HG03354 (cell line): ENCODE data around the gene ATP8A2.

Source experiments
- ATAC-seq: cut with Tn5 transposase; IDR thresholded peaks from one replicate; pipeline ENCODE4 v1.9.1; 2021; ENCODE audit warnings: mild to moderate bottlenecking; ENCODE audit not compliant: unreplicated experiment, poor library complexity, severe bottlenecking

ATP8A2 gene

GRCh38 chr13:25707726-25708125 lies 336.0 kb downstream of the ATP8A2 start:
- ATAC-seq: no peak

GRCh38 chr13:25708268-25708667 lies 336.5 kb downstream of the ATP8A2 start:
- no peak for ATAC-seq

GRCh38 chr13:25709088-25709487 lies 337.3 kb downstream of the ATP8A2 start:
- no peak for ATAC-seq

- ATAC-seq: no peak
Measured at GRCh38 chr13:25715760-25716159, 344.0 kb downstream of the ATP8A2 start.

- no peak for ATAC-seq
Measured at GRCh38 chr13:25717666-25718197, 346.0 kb downstream of the ATP8A2 start.

GRCh38 chr13:25719666-25720065 lies 347.9 kb downstream of the ATP8A2 start:
- ATAC-seq: no peak

- ATAC-seq: no peak
Measured at GRCh38 chr13:25722893-25723292, 351.1 kb downstream of the ATP8A2 start.

GRCh38 chr13:25725104-25725503 lies 353.3 kb downstream of the ATP8A2 start:
- ATAC-seq: no peak

GRCh38 chr13:25727250-25727649 lies 355.5 kb downstream of the ATP8A2 start:
- ATAC-seq: no peak

- no peak for ATAC-seq
Measured at GRCh38 chr13:25727810-25728209, 356.0 kb downstream of the ATP8A2 start.

- ATAC-seq: no peak
Measured at GRCh38 chr13:25729201-25729600, 357.4 kb downstream of the ATP8A2 start.

GRCh38 chr13:25731037-25731436 lies 359.3 kb downstream of the ATP8A2 start:
- ATAC-seq: no peak

- no peak for ATAC-seq
Measured at GRCh38 chr13:25731536-25731935, 359.8 kb downstream of the ATP8A2 start.

GRCh38 chr13:25732111-25732865 lies 360.5 kb downstream of the ATP8A2 start:
- ATAC-seq: no peak

GRCh38 chr13:25733001-25733491 lies 361.3 kb downstream of the ATP8A2 start:
- no peak for ATAC-seq

GRCh38 chr13:25733696-25734435 lies 362.1 kb downstream of the ATP8A2 start:
- ATAC-seq: no peak

GRCh38 chr13:25738342-25739196 lies 366.8 kb downstream of the ATP8A2 start:
- ATAC-seq: no peak

GRCh38 chr13:25739376-25739775 lies 367.6 kb downstream of the ATP8A2 start:
- no peak for ATAC-seq

GRCh38 chr13:25741796-25742195 lies 370.0 kb downstream of the ATP8A2 start:
- ATAC-seq: no peak

- no peak for ATAC-seq
Measured at GRCh38 chr13:25742220-25742619, 370.4 kb downstream of the ATP8A2 start.
